Measurements from ENCODE around the gene FADD. TPM values are rescaled to one million over a fixed set of nuclear protein-coding genes. Genes with fewer than 3 reads are reported as not detected.

The FADD gene
- total RNA-seq (2014; rRNA removed; shearing (Covaris generic); ENCODE audit: low replicate concordance), result 37.8 and 91.0 TPM in 2 replicates

- peak; percentile 89 for DNase-seq
- Histone ChIP-seq H3K4me3 (peak within 1 kb of the TSS; percentile 99), H3K9me3 (no peaks in the 10 kb centered on the region), H3K36me3 (peaks cover 40% of the 10 kb centered on the region), H3K27me3 (no peaks in the 10 kb centered on the region)
These were observed at the start of gene FADD for GRCh38 chr11:70202920-70203750. Gene FADD, plus strand, starts transcription at chr11:70203296. Its CDS starts 164 bp downstream, at chr11:70203460.

GRCh38 chr11:70155386-70155785 is 47.7 kb upstream of the FADD start:
- Histone ChIP-seq H3K36me3 (no peaks in the 10 kb centered on the region), H3K27me3 (no peaks in the 10 kb centered on the region), H3K4me3 (no peak overlapping the region), H3K9me3 (no peaks in the 10 kb centered on the region)
- no peak for DNase-seq

- Histone ChIP-seq H3K9me3 (no peaks in the 10 kb centered on the region), H3K27me3 (no peaks in the 10 kb centered on the region), H3K36me3 (no peaks in the 10 kb centered on the region), H3K4me3 (no peak overlapping the region)
- no peak for DNase-seq
These were observed 46.6 kb upstream of the FADD start for GRCh38 chr11:70156291-70157037.

- peak; percentile 70 for DNase-seq
- H3K27me3 ChIP-seq, result no peaks in the 10 kb centered on the region
- H3K4me3 ChIP-seq, result no peak overlapping the region
- H3K36me3 ChIP-seq, result no peaks in the 10 kb centered on the region
- H3K9me3 ChIP-seq, result no peaks in the 10 kb centered on the region
These were observed 44.9 kb upstream of the FADD start for GRCh38 chr11:70158201-70158600.

GRCh38 chr11:70158757-70159389 is 44.2 kb upstream of the FADD start:
- Histone ChIP-seq H3K4me3 (no peak overlapping the region), H3K9me3 (no peaks in the 10 kb centered on the region), H3K27me3 (no peaks in the 10 kb centered on the region), H3K36me3 (no peaks in the 10 kb centered on the region)
- DNase-seq, result no peak

- Histone ChIP-seq H3K4me3 (no peak overlapping the region), H3K27me3 (no peaks in the 10 kb centered on the region), H3K36me3 (no peaks in the 10 kb centered on the region), H3K9me3 (no peaks in the 10 kb centered on the region)
- DNase-seq, result peak; percentile 99
These were observed 43.2 kb upstream of the FADD start for GRCh38 chr11:70159627-70160570.

- DNase-seq, result no peak
- no peaks in the 10 kb centered on the region for H3K27me3 ChIP-seq
These were observed 42.0 kb upstream of the FADD start for GRCh38 chr11:70161043-70161625.

GRCh38 chr11:70164705-70165104 is 38.4 kb upstream of the FADD start:
- H3K9me3 ChIP-seq, result no peaks in the 10 kb centered on the region
- no peaks in the 10 kb centered on the region for H3K36me3 ChIP-seq
- H3K4me3 ChIP-seq, result no peak overlapping the region
- no peaks in the 10 kb centered on the region for H3K27me3 ChIP-seq
- no peak for DNase-seq

More at GRCh38 chr11:70161043-70161625, 42.0 kb upstream of the FADD start:
- Histone ChIP-seq H3K4me3 (no peak overlapping the region), H3K36me3 (no peaks in the 10 kb centered on the region), H3K9me3 (no peaks in the 10 kb centered on the region)

GRCh38 chr11:70167120-70167519 is 36.0 kb upstream of the FADD start:
- no peaks in the 10 kb centered on the region for H3K9me3 ChIP-seq
- no peak for DNase-seq
- no peaks in the 10 kb centered on the region for H3K27me3 ChIP-seq

GRCh38 chr11:70167723-70168404 is 35.2 kb upstream of the FADD start:
- DNase-seq, result no peak
- no peaks in the 10 kb centered on the region for H3K9me3 ChIP-seq
- H3K36me3 ChIP-seq, result no peaks in the 10 kb centered on the region
- no peaks in the 10 kb centered on the region for H3K27me3 ChIP-seq
- no peak overlapping the region for H3K4me3 ChIP-seq

More at GRCh38 chr11:70167120-70167519, 36.0 kb upstream of the FADD start:
- no peak overlapping the region for H3K4me3 ChIP-seq
- no peaks in the 10 kb centered on the region for H3K36me3 ChIP-seq

- no peaks in the 10 kb centered on the region for H3K27me3 ChIP-seq
- no peak for DNase-seq
- H3K36me3 ChIP-seq, result no peaks in the 10 kb centered on the region
- H3K4me3 ChIP-seq, result no peak overlapping the region
- H3K9me3 ChIP-seq, result no peaks in the 10 kb centered on the region
These were observed 34.7 kb upstream of the FADD start for GRCh38 chr11:70168405-70168754.

GRCh38 chr11:70169127-70169526 is 34.0 kb upstream of the FADD start:
- no peaks in the 10 kb centered on the region for H3K27me3 ChIP-seq
- no peaks in the 10 kb centered on the region for H3K36me3 ChIP-seq
- H3K9me3 ChIP-seq, result no peaks in the 10 kb centered on the region
- H3K4me3 ChIP-seq, result no peak overlapping the region
- no peak for DNase-seq

GRCh38 chr11:70169632-70170031 is 33.5 kb upstream of the FADD start:
- no peaks in the 10 kb centered on the region for H3K27me3 ChIP-seq
- H3K4me3 ChIP-seq, result no peak overlapping the region
- no peaks in the 10 kb centered on the region for H3K9me3 ChIP-seq
- no peak for DNase-seq
- no peaks in the 10 kb centered on the region for H3K36me3 ChIP-seq

GRCh38 chr11:70170596-70171210 is 32.4 kb upstream of the FADD start:
- Histone ChIP-seq H3K36me3 (no peaks in the 10 kb centered on the region), H3K4me3 (no peak overlapping the region), H3K27me3 (no peaks in the 10 kb centered on the region), H3K9me3 (no peaks in the 10 kb centered on the region)
- DNase-seq, result no peak

GRCh38 chr11:70173018-70173417 is 30.1 kb upstream of the FADD start:
- DNase-seq, result no peak
- no peaks in the 10 kb centered on the region for H3K36me3 ChIP-seq
- H3K27me3 ChIP-seq, result no peaks in the 10 kb centered on the region
- no peaks in the 10 kb centered on the region for H3K9me3 ChIP-seq
- no peak overlapping the region for H3K4me3 ChIP-seq
